Measurements from ENCODE around the gene ADARB1. TPM values are rescaled to one million over a fixed set of nuclear protein-coding genes. Genes with fewer than 3 reads are reported as not detected.

Gene ADARB1
- total and polyA plus RNA-seq, 2 of the 8 experiments (the other 6 are each of a cell fraction or from before 2014, with no cell fraction given), result 4.7 to 14.9 TPM

DNA sequence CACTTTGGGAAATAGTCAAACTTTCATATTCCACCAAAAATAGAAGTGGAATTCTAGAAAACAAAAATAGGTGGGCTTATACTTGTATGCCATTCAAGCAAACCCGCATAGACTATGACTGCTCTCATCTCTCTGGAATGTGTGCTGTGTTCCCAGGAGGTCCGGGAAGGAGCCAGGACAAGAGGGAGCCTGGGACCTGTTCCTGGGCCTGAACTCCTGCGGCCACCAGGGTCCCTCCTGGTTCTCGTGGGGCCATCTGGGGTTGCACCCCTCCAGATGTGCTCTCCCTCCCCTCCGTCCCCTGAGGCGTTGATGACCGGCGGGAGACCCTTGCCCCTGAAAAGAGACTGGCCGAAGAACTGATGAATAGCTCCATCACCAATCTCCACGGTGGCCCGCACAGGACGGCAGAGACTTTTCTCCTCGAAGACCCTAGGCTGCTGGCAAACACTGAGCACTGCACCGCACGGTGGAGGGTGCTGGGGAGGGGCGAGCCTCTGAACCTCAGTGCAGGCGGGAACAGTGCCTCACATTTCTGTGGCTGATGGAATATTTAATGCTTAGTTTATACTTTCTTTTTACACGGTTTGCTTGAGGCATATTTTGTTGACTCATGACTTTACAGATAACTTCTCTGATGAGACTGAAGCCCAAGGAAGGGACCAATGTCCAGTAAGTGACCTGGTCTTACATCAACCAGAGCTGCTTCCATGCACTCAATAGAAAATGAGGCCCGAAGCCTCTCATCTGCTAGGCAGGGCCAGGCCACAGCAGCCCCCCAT is 9.6 kb upstream of the ADARB1 start:
- CTCF ChIA-PET (ENCODE audit: partially characterized antibody), result interaction anchor here (0.6 to 1.8 kb wide), 5 partner anchors 11 to 76 kb away, joined by 3 to 8 read pairs (median 3); no protein-coding TSS in a partner anchor
- Histone ChIP-seq H2BK12ac (ENCODE audit: low read depth, low read length) (peak overlapping the region; percentile 75; the same call in 1 of the 2 replicates), H3K23ac (ENCODE audit: insufficient read length) (no peak overlapping the region), H2BK15ac (ENCODE audit: low read length) (peak overlapping the region; percentile 61; the same call in 1 of the 2 replicates), H3K4me2 (ENCODE audit: insufficient read depth in 1 of 2, low read depth in 2 of 2, low read length in 2 of 2) (0 out of 4 replicates have a peak overlapping the region, but pooled peaks of 1 of the 2 experiments have one; percentile 24), H2AFZ (ENCODE audit: low read length) (no peak overlapping the region), H3K27ac (ENCODE audit: low read depth, low read length) (no peak overlapping the region), H3K23me2 (ENCODE audit: low read depth, low read length) (no peaks in the 10 kb centered on the region), H3K9me3 (ENCODE audit: insufficient read depth in 2 of 2, low read depth in 1 of 2, low read length in 1 of 2) (no peaks in the 10 kb centered on the region), H4K5ac (ENCODE audit: insufficient read length, low read depth, low read length) (no peak overlapping the region), H2AK5ac (ENCODE audit: low read depth, low read length) (no peak overlapping the region), H3K4ac (replicated peaks; ENCODE audit: insufficient read length, low read depth, low read length) (no peak overlapping the region), H3K79me2 (ENCODE audit: control insufficient read depth in 1 of 2, insufficient read depth in 2 of 2, low read length in 2 of 2) (no peaks in the 10 kb centered on the region), H3K4me1 (replicated peaks in 1 of 4; ENCODE audit: control insufficient read depth in 3 of 4, insufficient read depth in 4 of 4, low read length in 3 of 4) (peaks cover 2 to 10% (median 6%) of the 10 kb centered on the region in 4 experiments; a peak in 5 of 7 replicates), H3K4me3 (ENCODE audit: extremely low read depth in 1 of 4, insufficient read depth in 2 of 4, low read depth in 3 of 4, low read length in 4 of 4) (no peak overlapping the region), H3K79me1 (ENCODE audit: low read depth, low read length) (no peaks in the 10 kb centered on the region), H4K8ac (ENCODE audit: extremely low read depth, insufficient read depth, low read length) (peak overlapping the region; percentile 11; the same call in 1 of the 2 replicates), H3K56ac (replicated peaks; ENCODE audit: insufficient read length, low read depth, low read length) (no peak overlapping the region), H3K36me3 (ENCODE audit: control insufficient read depth in 2 of 4, insufficient read depth in 4 of 4, low read length in 3 of 4) (no peaks in the 10 kb centered on the region), H3K14ac (ENCODE audit: insufficient read length) (no peak overlapping the region), H2BK120ac (replicated peaks; ENCODE audit: low read depth, low read length) (no peak overlapping the region), H3K9ac (replicated peaks in 1 of 4; ENCODE audit: extremely low read depth in 1 of 4, low read depth in 3 of 4, low read length in 3 of 4) (no peak overlapping the region), H2BK20ac (ENCODE audit: low read length) (no peak overlapping the region), H3K27me3 (replicated peaks in 1 of 4; ENCODE audit: control insufficient read depth in 3 of 4, extremely low read depth in 1 of 4, insufficient read depth in 3 of 4, low read length in 3 of 4) (no peaks in the 10 kb centered on the region), H3K18ac (ENCODE audit: extremely low read depth, low read length) (no peak overlapping the region), H4K20me1 (replicated peaks in 1 of 2; ENCODE audit: control insufficient read depth in 1 of 2, insufficient read depth in 2 of 2, low read length in 2 of 2) (no peaks in the 10 kb centered on the region), H4K91ac (replicated peaks; ENCODE audit: insufficient read length, low read length) (peak overlapping the region; percentile 39), H2BK5ac (ENCODE audit: low read depth, low read length) (no peak overlapping the region; the same call in 1 of the 2 replicates)
- FAIRE-seq (no peak), DNase-seq (ENCODE audit: low read depth in 1 of 2, low spot score in 2 of 2) (no peak)
- POLR2A ChIA-PET (ENCODE audit: partially characterized antibody), result interaction anchor here (1.9 kb wide), 1 partner anchor 10 kb away, joined by 7 read pairs; no protein-coding TSS in a partner anchor
- WGBS, 2 experiments (ENCODE audit: extremely low coverage in 1 of 2, insufficient coverage in 1 of 2, insufficient read length in 1 of 2, insufficient replicate concordance in 2 of 2, low coverage in 1 of 2, low lambda C conversion rate in 2 of 2, missing lambda C conversion rate in 1 of 2), result 93% methylated on average over 17 of the region's 19 CpGs; no CpG with 5 or more reads in 1 of the 2 experiments
- no peak for TF ChIP-seq SAP30 (IDR thresholded peaks at IDR 0.05; ENCODE audit: insufficient read depth, insufficient replicate concordance, low read length)
- TF ChIP-seq CTCF (IDR thresholded peaks at IDR 0.05; ENCODE audit: control extremely low read depth in 1 of 3, insufficient read depth in 1 of 3, low read depth in 1 of 3, low read length in 3 of 3), result no peak
- no peak for TF ChIP-seq JUND (IDR thresholded peaks at IDR 0.05; ENCODE audit: low read length)
- TF ChIP-seq RNF2 (IDR thresholded peaks at IDR 0.05; ENCODE audit: borderline replicate concordance, low read depth, low read length, missing control alignments, poor library complexity, severe bottlenecking), result no peak
- no peak for TF ChIP-seq MAX (IDR thresholded peaks at IDR 0.05)

Data from H1 (cell line).